SK-N-SH treated with all-trans-retinoic acid at 6 μM for 48 hours (cell line): ENCODE measurements around the gene PIM3.

Experiments
- ATAC-seq: fragments of 200-7000 bp; cut with Tn5 transposase; 3 replicates; pipeline ENCODE4 v1.9.1; 2020; ENCODE audit warnings: mild to moderate bottlenecking, moderate library complexity
- ARNTL ChIP-seq: fragments of 450-650 bp; formaldehyde crosslinking; IDR thresholded peaks from 2 replicates; pipeline ENCODE4 v1.5.0; 2020; ENCODE audit warnings: low read depth, mild to moderate bottlenecking, moderate library complexity, borderline replicate concordance
- BACH2 ChIP-seq: fragments of 250-450 bp; sonication (Bioruptor Pico); IDR thresholded peaks from 2 replicates; pipeline ENCODE4 v1.9.0; 2021; ENCODE audit warnings: mild to moderate bottlenecking, borderline replicate concordance
- CSDC2 ChIP-seq: fragments of 250-450 bp; sonication (Bioruptor Pico); IDR thresholded peaks from 2 replicates; pipeline ENCODE4 v1.5.0; 2020; ENCODE audit warnings: mild to moderate bottlenecking, moderate library complexity
- ESRRG ChIP-seq: fragments of 250-450 bp; sonication (Bioruptor Pico); IDR thresholded peaks from 2 replicates; pipeline ENCODE4 v1.6.1; 2021; ENCODE audit warnings: mild to moderate bottlenecking
- GLIS3 ChIP-seq: fragments of 250-450 bp; sonication (Bioruptor Pico); IDR thresholded peaks from 2 replicates; pipeline ENCODE4 v1.5.0; 2020; ENCODE audit warnings: mild to moderate bottlenecking, moderate library complexity
- OSR1 ChIP-seq: fragments of 250-450 bp; sonication (Bioruptor Pico); IDR thresholded peaks from 2 replicates; pipeline ENCODE4 v1.8.0; 2022; ENCODE audit warnings: moderate library complexity, mild to moderate bottlenecking, inconsistent platforms
- PPARA ChIP-seq: fragments of 250-450 bp; sonication (Bioruptor Pico); IDR thresholded peaks from 2 replicates; pipeline ENCODE4 v1.5.0; 2020; ENCODE audit warnings: mild to moderate bottlenecking, borderline replicate concordance
- RARB ChIP-seq: fragments of 250-450 bp; sonication (Bioruptor Pico); IDR thresholded peaks from 2 replicates; pipeline ENCODE4 v1.8.0; 2021; ENCODE audit warnings: mild to moderate bottlenecking, moderate library complexity
- SNAI2 ChIP-seq: fragments of 250-450 bp; sonication (Bioruptor Pico); IDR thresholded peaks from 2 replicates; pipeline ENCODE4 v1.5.0; 2020; ENCODE audit warnings: mild to moderate bottlenecking, moderate library complexity
- TOX ChIP-seq: fragments of 250-450 bp; sonication (Bioruptor Pico); IDR thresholded peaks from 2 replicates; pipeline ENCODE4 v1.8.0; 2021; ENCODE audit warnings: mild to moderate bottlenecking, moderate library complexity, borderline replicate concordance
- ZC3H10 ChIP-seq: fragments of 250-450 bp; sonication (Bioruptor Pico); IDR thresholded peaks from 2 replicates; pipeline ENCODE4 v1.5.1; 2021; ENCODE audit warnings: mild to moderate bottlenecking, moderate library complexity
- ZFP30 ChIP-seq: fragments of 450-650 bp; formaldehyde crosslinking; IDR thresholded peaks from 2 replicates; pipeline ENCODE4 v1.5.0; 2022; ENCODE audit warnings: mild to moderate bottlenecking, moderate library complexity
- ZNF565 ChIP-seq: fragments of 450-650 bp; formaldehyde crosslinking; conservative IDR thresholded peaks from 2 replicates; pipeline ENCODE4 v1.5.0; 2020; ENCODE audit warnings: low read depth, mild to moderate bottlenecking, moderate library complexity
- ZNF70 ChIP-seq: fragments of 450-650 bp; formaldehyde crosslinking; IDR thresholded peaks from 2 replicates; pipeline ENCODE4 v1.5.0; 2020; ENCODE audit warnings: mild to moderate bottlenecking, moderate library complexity
- ZNF8 ChIP-seq: fragments of 450-650 bp; formaldehyde crosslinking; IDR thresholded peaks from 2 replicates; pipeline ENCODE4 v1.5.0; 2020; ENCODE audit warnings: mild to moderate bottlenecking, moderate library complexity
- TF ChIP-seq, protein P1 (sequence below): fragments of 250-450 bp; sonication (Bioruptor Pico); IDR thresholded peaks from 2 replicates; pipeline ENCODE4 v1.8.0; 2021; ENCODE audit warnings: low read depth, mild to moderate bottlenecking, moderate library complexity, borderline replicate concordance
- TF ChIP-seq, protein P2 (sequence below): fragments of 250-450 bp; sonication (Bioruptor Pico); IDR thresholded peaks from 2 replicates; pipeline ENCODE4 v1.5.1; 2020; ENCODE audit warnings: low read depth, mild to moderate bottlenecking, moderate library complexity
- TF ChIP-seq, protein P3 (sequence below): fragments of 250-450 bp; sonication (Bioruptor Pico); IDR thresholded peaks from 2 replicates; pipeline ENCODE4 v1.5.0; 2020; ENCODE audit warnings: mild to moderate bottlenecking, moderate library complexity
- TF ChIP-seq, protein P4 (sequence below): fragments of 250-450 bp; sonication (Bioruptor Pico); IDR thresholded peaks from 2 replicates; pipeline ENCODE4 v1.5.1; 2021; ENCODE audit warnings: mild to moderate bottlenecking, moderate library complexity

Gene PIM3

DNA sequence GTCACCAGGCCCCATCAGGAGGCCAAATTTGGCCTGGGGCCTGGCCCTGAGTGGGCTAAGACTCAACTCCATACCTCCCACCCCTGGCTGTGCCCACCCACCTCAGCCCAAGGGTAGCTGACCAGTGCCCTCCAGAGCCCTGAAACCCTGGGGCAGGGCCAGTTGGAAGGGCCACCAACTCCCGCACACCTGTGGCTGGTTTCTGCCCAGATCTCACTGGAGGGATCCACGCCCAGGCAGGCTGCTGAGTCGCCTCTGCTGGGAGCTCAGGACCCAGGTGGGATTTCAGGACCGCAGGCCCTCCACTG, 8.9 kb upstream of the PIM3 start (continued):
- TF ChIP-seq, protein P1, sequence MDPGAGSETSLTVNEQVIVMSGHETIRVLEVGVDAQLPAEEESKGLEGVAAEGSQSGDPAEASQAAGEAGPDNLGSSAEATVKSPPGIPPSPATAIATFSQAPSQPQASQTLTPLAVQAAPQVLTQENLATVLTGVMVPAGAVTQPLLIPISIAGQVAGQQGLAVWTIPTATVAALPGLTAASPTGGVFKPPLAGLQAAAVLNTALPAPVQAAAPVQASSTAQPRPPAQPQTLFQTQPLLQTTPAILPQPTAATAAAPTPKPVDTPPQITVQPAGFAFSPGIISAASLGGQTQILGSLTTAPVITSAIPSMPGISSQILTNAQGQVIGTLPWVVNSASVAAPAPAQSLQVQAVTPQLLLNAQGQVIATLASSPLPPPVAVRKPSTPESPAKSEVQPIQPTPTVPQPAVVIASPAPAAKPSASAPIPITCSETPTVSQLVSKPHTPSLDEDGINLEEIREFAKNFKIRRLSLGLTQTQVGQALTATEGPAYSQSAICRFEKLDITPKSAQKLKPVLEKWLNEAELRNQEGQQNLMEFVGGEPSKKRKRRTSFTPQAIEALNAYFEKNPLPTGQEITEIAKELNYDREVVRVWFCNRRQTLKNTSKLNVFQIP (CRISPR knock-in tag) = no peak

DNA sequence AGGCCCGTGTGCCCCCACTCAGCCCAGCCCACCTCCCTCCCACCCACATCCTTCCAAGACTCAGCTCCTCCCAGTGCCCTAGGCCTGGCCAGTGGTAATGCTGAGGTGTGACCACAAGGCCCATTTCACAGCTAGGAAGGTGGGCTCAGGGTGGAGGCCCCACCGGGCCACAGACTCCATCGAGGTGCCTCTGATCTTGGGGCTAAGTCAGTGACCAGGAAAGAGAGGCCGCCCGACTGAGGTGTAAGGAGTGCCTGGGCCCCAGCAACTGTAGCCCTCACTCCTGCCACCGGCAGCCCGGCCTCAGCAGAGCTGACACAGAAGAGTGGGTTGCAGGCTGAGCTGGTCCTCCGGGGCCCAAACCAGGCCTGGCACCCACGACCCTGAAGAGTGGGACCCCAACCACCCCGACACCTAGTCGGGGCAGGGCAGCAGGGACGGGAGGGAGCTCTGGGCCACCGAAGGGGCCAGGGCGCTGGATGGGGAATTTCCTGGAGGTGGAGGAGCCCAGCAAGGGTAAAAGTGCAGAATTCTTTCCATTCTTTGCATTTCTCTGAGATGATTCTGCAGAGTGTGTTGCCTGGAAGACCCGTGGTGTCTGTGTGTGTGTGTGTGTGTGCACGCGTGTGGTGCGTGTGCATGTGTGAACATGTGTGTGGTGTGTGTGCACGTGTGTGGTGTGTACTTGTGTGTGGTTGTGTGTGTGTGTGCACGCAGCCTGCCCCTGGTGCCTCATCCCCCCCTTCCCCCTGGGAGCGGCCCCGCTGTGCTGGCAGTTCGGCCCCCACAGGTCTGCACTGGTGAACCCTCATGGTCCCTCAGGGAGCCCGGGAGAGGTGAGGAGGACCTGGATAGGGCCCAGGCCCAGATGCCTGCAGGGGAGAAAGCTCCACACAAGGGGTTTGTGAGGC, 8.3 kb upstream of the PIM3 start:
- TF ChIP-seq SNAI2 (CRISPR knock-in tag) (no peak), ARNTL (no peak), ZNF8 (CRISPR knock-in tag) (no peak), GLIS3 (no peak), RARB (no peak), BACH2 (no peak), ZC3H10 (CRISPR knock-in tag) (no peak), ZNF70 (no peak), ZFP30 (CRISPR knock-in tag) (no peak), ESRRG (no peak), ZNF565 (CRISPR knock-in tag) (no peak)
- TF ChIP-seq, protein P2, sequence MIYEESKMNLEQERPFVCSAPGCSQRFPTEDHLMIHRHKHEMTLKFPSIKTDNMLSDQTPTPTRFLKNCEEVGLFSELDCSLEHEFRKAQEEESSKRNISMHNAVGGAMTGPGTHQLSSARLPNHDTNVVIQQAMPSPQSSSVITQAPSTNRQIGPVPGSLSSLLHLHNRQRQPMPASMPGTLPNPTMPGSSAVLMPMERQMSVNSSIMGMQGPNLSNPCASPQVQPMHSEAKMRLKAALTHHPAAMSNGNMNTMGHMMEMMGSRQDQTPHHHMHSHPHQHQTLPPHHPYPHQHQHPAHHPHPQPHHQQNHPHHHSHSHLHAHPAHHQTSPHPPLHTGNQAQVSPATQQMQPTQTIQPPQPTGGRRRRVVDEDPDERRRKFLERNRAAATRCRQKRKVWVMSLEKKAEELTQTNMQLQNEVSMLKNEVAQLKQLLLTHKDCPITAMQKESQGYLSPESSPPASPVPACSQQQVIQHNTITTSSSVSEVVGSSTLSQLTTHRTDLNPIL (CRISPR knock-in tag) = no peak
- ATAC-seq = peak; percentile 82

DNA sequence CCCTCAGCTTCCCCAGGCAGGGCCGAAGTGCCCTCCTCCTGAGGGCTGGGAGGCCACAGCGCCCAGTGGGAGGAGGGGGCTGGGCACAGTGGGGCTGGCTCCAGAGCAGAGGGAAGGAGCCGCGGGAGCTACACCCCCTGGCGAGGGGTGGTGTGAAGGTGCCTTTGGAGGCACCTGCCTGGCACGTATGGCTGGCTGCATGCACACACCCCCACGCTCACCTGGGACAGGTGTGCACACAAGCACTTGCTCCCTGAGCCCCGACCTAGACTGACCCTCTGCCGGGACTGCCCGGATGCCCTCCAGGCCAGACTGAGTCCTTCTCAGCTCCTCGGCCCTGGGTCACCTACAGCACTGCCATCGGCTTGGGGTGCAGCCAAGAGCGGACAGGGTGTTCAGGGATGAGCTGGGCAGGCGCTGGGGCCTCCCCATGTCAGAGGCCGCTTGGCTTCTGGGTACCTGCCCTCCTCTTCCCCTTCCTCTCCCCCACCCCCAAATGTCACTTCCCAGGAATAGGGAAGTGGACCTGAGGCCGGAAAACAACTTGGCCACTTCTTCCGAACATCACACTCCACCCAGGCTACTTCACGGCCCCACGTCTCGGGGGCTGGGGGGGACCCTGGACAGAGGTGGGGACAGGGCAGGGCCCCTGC, 7.4 kb upstream of the PIM3 start:
- TF ChIP-seq, protein P3, sequence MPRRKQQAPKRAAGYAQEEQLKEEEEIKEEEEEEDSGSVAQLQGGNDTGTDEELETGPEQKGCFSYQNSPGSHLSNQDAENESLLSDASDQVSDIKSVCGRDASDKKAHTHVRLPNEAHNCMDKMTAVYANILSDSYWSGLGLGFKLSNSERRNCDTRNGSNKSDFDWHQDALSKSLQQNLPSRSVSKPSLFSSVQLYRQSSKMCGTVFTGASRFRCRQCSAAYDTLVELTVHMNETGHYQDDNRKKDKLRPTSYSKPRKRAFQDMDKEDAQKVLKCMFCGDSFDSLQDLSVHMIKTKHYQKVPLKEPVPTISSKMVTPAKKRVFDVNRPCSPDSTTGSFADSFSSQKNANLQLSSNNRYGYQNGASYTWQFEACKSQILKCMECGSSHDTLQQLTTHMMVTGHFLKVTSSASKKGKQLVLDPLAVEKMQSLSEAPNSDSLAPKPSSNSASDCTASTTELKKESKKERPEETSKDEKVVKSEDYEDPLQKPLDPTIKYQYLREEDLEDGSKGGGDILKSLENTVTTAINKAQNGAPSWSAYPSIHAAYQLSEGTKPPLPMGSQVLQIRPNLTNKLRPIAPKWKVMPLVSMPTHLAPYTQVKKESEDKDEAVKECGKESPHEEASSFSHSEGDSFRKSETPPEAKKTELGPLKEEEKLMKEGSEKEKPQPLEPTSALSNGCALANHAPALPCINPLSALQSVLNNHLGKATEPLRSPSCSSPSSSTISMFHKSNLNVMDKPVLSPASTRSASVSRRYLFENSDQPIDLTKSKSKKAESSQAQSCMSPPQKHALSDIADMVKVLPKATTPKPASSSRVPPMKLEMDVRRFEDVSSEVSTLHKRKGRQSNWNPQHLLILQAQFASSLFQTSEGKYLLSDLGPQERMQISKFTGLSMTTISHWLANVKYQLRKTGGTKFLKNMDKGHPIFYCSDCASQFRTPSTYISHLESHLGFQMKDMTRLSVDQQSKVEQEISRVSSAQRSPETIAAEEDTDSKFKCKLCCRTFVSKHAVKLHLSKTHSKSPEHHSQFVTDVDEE (CRISPR knock-in tag) = no peak
- TF ChIP-seq ZFP30 (CRISPR knock-in tag) (no peak), RARB (no peak), PPARA (CRISPR knock-in tag) (no peak), GLIS3 (no peak), CSDC2 (CRISPR knock-in tag) (no peak), BACH2 (no peak), TOX (CRISPR knock-in tag) (no peak), OSR1 (no peak), ZC3H10 (CRISPR knock-in tag) (no peak)
- TF ChIP-seq, protein P2 (CRISPR knock-in tag) = no peak
- TF ChIP-seq, protein P4, sequence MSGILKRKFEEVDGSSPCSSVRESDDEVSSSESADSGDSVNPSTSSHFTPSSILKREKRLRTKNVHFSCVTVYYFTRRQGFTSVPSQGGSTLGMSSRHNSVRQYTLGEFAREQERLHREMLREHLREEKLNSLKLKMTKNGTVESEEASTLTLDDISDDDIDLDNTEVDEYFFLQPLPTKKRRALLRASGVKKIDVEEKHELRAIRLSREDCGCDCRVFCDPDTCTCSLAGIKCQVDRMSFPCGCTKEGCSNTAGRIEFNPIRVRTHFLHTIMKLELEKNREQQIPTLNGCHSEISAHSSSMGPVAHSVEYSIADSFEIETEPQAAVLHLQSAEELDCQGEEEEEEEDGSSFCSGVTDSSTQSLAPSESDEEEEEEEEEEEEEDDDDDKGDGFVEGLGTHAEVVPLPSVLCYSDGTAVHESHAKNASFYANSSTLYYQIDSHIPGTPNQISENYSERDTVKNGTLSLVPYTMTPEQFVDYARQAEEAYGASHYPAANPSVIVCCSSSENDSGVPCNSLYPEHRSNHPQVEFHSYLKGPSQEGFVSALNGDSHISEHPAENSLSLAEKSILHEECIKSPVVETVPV (CRISPR knock-in tag) = no peak
- TF ChIP-seq, protein P1 (CRISPR knock-in tag) = no peak
- TF ChIP-seq, all 23 proteins: peak for 0
- no peak for ATAC-seq
